ENCODE data around the gene PAFAH1B1.

The PAFAH1B1 gene

DNA sequence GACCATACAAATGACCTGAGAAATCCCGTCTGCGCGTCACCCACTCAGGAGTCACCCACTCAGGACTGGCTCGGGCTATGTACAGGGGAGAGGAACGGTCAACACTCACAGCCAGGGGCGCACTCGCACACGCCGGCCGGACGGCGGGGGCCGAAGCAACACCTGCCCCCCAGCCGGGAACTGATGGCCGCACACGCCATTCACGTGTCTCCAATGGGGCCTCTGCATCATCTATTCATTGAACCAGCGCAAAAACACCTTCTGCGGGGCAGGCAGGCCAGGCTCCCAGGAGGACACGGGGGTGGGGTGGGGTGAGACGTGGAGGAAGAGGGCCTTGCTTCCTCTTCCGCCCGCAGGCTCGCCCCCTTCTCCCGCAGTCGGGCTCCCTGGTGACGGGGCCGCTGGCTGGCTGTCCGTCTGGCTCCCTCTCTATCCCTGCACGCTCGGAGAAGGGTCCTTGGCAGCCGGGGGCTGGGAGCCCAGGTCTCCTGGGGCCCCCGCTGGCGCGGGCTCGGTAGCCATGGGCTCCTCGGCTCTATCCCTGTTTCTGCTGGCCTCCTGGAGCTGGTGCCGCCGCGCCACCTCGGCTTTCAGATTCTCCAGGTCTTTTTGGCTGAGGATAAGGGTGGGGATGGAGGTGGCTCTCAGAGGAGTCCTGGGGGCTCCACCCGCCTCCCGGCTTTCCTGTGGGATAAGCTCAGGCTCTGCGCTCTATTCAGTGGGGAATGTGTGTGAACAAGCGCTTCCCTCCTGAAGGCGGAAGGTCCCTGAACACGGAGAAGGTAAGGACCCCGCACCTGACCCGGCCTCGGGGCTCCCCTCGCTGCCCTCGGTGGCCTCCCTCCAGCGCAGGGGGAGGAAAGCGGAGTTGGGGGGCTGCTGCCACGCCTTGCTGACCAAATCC, 97.0 kb downstream of the PAFAH1B1 start:
- Histone ChIP-seq H3K4me1 (ENCODE audit: control insufficient read depth, insufficient read depth, low read length) (peaks cover 4% of the 10 kb centered on the region; the same call in 1 of the 2 replicates), H3K9me3 (ENCODE audit: control insufficient read depth, insufficient read depth, low read length) (no peaks in the 10 kb centered on the region), H3K9ac (ENCODE audit: low read depth, low read length) (no peak overlapping the region), H3K36me3 (ENCODE audit: control insufficient read depth, insufficient read depth, low read length) (peaks cover 39% of the 10 kb centered on the region), H3K27ac (ENCODE audit: low read depth, low read length) (no peak overlapping the region), H3K27me3 (ENCODE audit: control insufficient read depth, insufficient read depth, low read length) (no peaks in the 10 kb centered on the region), H3K4me3 (ENCODE audit: low read depth, low read length) (no peak overlapping the region)

DNA sequence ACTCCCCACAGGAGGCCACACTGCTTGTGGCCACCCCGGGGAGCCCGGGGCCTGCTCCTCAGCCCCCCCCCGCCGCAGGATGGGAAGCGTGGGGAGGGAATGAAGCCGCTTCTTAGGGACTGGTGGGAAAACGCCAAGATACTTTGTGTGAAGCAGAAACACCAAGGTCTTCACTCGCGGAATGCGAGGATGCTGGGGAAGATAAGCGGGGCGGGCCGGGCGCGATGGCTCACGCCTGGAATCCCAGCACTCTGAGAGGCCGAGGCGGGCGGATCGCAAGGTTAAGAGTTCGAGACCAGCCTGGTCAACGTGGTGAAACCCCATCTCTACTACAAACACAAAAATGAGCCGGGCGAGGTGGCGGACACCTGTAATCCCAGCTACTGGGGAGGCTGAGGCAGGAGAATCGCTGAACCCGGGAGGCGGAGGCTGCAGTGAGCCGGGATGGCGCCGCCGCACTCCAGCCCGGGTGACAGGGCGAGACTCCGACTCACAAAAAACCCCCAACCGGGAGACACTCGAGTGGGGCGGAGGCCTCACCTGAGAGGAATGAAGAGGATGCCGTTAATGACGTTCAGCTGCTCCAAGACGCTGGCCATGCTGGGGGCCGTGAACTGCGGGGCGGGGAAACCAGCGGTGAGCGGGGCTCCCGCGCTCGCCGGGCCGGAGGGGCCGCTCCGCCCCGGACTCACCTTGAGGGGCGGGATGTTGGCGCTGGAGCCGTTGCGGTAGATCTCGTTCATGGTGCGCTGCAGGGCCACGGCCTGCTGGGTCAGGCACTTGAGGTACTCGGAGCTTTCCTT, 97.8 kb downstream of the PAFAH1B1 start:
- H3K36me3 ChIP-seq (ENCODE audit: control insufficient read depth, insufficient read depth, low read length) = peaks cover 47% of the 10 kb centered on the region
- peaks cover 4% of the 10 kb centered on the region; the same call in 1 of the 2 replicates for H3K4me1 ChIP-seq (ENCODE audit: control insufficient read depth, insufficient read depth, low read length)
- no peaks in the 10 kb centered on the region for H3K9me3 ChIP-seq (ENCODE audit: control insufficient read depth, insufficient read depth, low read length)
- H3K27me3 ChIP-seq (ENCODE audit: control insufficient read depth, insufficient read depth, low read length) = no peaks in the 10 kb centered on the region
- no peak overlapping the region for H3K27ac ChIP-seq (ENCODE audit: low read depth, low read length)
- no peak overlapping the region for H3K4me3 ChIP-seq (ENCODE audit: low read depth, low read length)
- no peak overlapping the region for H3K9ac ChIP-seq (ENCODE audit: low read depth, low read length)

DNA sequence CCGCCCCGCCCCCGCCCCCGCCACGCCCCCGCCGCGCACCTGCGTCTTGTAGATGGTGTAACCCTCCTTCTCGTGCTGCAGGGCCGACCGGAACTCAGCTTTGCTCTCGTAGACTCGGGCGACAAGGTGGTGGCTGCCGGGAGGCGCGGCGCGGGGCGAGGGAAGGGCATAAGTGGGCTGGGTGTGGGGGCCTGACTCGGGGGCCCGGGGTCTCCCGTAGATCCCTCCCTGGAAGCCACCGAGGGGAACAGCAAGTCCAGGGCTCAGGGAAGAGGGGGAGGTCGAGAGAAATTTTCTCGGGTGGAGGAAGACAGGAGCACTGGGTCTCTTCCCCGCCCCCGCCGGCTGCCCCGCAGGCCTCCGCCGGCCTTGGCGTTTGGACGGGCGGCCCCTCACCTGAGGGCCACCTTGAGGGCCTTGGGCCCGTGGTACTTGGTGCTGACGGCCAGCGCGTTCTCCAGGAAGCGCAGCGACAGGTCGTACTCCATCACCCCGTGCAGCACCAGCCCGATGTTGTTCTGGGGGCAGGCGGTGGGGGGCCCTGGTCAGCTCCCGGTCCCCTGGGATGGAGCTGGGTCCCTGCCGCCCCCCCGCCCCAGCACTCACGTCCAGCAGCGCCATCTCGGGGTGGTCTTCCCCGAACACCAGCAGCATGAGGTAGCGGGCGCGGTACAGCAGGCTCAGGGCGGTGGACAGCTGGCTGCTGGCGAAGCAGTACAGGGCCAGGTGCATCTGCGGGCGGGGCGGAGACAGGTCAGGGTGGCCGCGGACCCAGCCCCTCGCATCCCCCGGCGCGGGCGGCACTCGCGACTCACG, 98.7 kb downstream of the PAFAH1B1 start:
- Histone ChIP-seq H3K4me1 (ENCODE audit: control insufficient read depth, insufficient read depth, low read length) (peaks cover 4% of the 10 kb centered on the region; the same call in 1 of the 2 replicates), H3K9ac (ENCODE audit: low read depth, low read length) (no peak overlapping the region), H3K9me3 (ENCODE audit: control insufficient read depth, insufficient read depth, low read length) (no peaks in the 10 kb centered on the region), H3K4me3 (ENCODE audit: low read depth, low read length) (no peak overlapping the region), H3K27ac (ENCODE audit: low read depth, low read length) (no peak overlapping the region), H3K36me3 (ENCODE audit: control insufficient read depth, insufficient read depth, low read length) (peaks cover 55% of the 10 kb centered on the region), H3K27me3 (ENCODE audit: control insufficient read depth, insufficient read depth, low read length) (no peaks in the 10 kb centered on the region)

DNA sequence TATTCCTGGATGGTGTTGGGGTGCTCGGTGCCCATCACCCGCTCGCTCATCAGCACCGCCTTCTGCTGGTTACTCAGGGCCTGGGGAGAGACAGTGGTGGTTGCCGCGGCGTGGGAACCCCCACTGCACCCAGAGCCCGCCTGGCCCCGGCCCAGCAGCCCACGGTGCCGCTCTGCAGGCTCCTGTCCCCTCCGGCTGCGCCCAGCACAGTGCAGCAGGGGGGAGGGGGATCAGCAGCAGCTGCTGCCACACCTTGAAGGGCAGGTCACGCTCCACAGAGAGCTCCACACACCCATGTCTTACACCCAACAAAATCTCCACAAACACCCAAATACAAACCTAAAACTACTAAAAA, 99.3 kb downstream of the PAFAH1B1 start:
- Histone ChIP-seq H3K9me3 (ENCODE audit: control insufficient read depth, insufficient read depth, low read length) (no peaks in the 10 kb centered on the region), H3K9ac (ENCODE audit: low read depth, low read length) (no peak overlapping the region), H3K27ac (ENCODE audit: low read depth, low read length) (no peak overlapping the region), H3K4me1 (ENCODE audit: control insufficient read depth, insufficient read depth, low read length) (peaks cover 4% of the 10 kb centered on the region; the same call in 1 of the 2 replicates), H3K27me3 (ENCODE audit: control insufficient read depth, insufficient read depth, low read length) (no peaks in the 10 kb centered on the region), H3K4me3 (ENCODE audit: low read depth, low read length) (no peak overlapping the region), H3K36me3 (ENCODE audit: control insufficient read depth, insufficient read depth, low read length) (peaks cover 60% of the 10 kb centered on the region)

DNA sequence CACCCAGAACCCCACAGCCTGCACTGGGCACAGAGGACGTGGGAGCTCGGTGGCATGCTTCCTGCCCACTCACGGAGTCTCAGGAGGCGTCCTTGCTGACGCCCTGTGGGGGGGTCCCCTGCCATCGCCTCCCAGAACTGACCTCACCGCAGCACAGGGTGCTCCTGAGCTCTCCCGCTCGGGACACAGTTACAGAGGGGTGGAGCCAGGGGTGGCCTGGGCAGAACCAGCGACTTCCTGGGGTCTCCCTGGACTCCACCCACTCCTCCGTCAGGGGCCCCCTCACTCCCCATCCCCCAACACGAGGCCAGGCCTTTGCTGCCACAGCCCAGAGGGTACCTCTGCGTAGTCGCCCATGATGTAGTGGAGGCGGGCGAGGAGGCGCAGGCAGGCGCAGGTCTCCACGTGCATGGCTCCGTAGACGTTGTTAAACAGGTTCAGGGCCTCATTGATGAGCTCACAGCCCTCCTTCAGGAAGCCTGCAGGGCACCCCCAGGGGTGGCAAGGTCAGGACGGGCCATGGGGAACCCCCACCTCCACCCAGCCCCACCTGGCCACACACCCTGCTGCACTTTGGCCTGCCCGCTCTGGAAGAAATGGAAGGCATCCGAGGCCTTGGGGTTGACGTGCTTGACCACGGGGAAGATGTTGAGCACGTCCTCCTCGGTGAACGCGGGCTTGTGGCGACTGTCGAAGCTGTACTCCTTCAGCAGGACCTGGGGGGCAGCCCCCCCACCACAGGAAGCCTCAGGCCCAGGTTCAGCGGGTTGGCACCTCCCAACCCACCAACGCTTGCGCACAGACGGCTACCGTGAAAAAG, 100.3 kb downstream of the PAFAH1B1 start:
- Histone ChIP-seq H3K4me3 (ENCODE audit: low read depth, low read length) (no peak overlapping the region), H3K9me3 (ENCODE audit: control insufficient read depth, insufficient read depth, low read length) (no peaks in the 10 kb centered on the region), H3K27me3 (ENCODE audit: control insufficient read depth, insufficient read depth, low read length) (no peaks in the 10 kb centered on the region), H3K27ac (ENCODE audit: low read depth, low read length) (no peak overlapping the region), H3K9ac (ENCODE audit: low read depth, low read length) (no peak overlapping the region), H3K4me1 (ENCODE audit: control insufficient read depth, insufficient read depth, low read length) (peaks cover 4% of the 10 kb centered on the region; the same call in 1 of the 2 replicates), H3K36me3 (ENCODE audit: control insufficient read depth, insufficient read depth, low read length) (peaks cover 66% of the 10 kb centered on the region)

DNA sequence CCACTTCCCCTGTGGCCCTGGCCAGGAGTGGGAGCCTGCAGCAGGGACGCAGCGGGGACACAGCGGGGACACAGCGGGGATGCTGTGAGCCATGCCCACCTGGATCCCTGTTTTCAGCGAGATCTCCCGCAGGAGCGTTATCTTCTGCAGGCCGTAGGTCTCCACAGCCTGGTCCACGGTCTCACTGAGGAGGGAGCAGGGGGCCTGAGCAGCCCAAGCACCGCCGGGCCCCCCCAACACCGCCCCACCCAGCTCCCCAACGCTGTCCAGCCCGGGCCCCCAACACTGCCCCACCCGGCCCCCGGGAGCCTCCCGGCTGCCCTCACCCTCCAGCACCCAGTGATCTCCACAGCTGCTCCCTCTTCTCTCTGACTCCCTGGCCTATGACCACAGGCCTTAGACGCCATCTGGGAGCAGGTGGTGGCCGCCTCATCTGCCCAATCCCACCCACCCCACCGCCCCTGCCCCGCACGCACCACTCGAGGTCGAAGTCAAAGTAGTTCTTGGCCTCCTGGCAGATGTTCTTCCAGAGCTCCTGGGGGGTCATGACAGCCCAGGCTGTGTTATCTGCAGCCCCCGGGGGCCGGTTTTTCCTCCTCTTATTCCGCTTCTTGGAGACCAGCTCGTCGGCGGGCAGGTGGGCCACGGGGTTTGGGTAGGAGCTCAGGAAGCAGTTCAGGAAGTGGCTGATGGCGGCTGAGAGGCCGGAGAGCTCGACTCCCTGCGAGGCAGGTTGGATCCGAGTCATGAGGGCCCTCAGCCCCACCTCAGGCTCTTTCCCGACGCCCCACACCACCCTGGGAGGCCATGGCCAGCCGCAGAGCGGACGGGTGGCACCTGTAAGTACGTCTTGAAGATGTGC, 101.2 kb downstream of the PAFAH1B1 start:
- Histone ChIP-seq H3K4me1 (ENCODE audit: control insufficient read depth, insufficient read depth, low read length) (peaks cover under 1% of the 10 kb centered on the region; the same call in 1 of the 2 replicates), H3K27me3 (ENCODE audit: control insufficient read depth, insufficient read depth, low read length) (no peaks in the 10 kb centered on the region), H3K36me3 (ENCODE audit: control insufficient read depth, insufficient read depth, low read length) (peaks cover 73% of the 10 kb centered on the region), H3K27ac (ENCODE audit: low read depth, low read length) (no peak overlapping the region), H3K4me3 (ENCODE audit: low read depth, low read length) (no peak overlapping the region), H3K9ac (ENCODE audit: low read depth, low read length) (no peak overlapping the region), H3K9me3 (ENCODE audit: control insufficient read depth, insufficient read depth, low read length) (no peaks in the 10 kb centered on the region)

DNA sequence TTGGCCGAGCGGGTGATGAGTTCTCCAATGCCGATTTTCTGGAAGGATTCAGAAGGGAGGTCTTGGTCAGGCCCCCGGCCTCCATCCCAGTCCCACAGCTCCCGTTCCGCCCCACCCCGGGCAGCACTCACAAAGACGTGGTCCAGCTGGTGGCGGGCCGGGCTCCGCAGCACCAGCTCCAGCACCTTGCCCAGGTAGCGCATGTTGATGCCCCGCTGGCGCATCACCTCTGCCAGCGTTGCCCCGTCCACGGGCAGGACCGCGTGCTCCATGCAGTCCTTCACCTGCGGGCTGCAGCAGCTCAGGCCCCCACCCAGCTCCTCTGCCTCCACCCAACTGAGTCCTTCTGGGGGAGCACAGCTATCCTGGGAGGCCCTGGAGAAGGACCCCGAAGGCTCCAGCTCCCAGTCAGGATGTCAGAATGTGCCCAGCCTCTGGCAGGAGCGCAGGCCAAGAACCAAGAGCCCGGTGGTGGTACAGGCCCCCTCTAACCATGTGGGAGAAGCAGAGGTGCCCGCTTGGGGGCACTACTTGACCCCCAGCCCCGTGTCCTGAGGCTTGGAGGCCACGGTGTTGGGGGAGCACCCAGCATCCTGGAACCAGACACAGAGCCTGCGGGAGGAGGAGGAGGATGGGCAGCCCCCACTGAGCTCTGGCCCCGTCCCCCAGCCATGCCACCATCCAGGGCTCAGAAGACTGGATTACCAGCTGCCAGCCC, 101.9 kb downstream of the PAFAH1B1 start:
- H3K27me3 ChIP-seq (ENCODE audit: control insufficient read depth, insufficient read depth, low read length) = no peaks in the 10 kb centered on the region
- H3K36me3 ChIP-seq (ENCODE audit: control insufficient read depth, insufficient read depth, low read length) = peaks cover 77% of the 10 kb centered on the region
- H3K27ac ChIP-seq (ENCODE audit: low read depth, low read length) = no peak overlapping the region
- no peak overlapping the region for H3K9ac ChIP-seq (ENCODE audit: low read depth, low read length)
- H3K4me1 ChIP-seq (ENCODE audit: control insufficient read depth, insufficient read depth, low read length) = no peaks in the 10 kb centered on the region
- no peak overlapping the region for H3K4me3 ChIP-seq (ENCODE audit: low read depth, low read length)
- no peaks in the 10 kb centered on the region for H3K9me3 ChIP-seq (ENCODE audit: control insufficient read depth, insufficient read depth, low read length)

DNA sequence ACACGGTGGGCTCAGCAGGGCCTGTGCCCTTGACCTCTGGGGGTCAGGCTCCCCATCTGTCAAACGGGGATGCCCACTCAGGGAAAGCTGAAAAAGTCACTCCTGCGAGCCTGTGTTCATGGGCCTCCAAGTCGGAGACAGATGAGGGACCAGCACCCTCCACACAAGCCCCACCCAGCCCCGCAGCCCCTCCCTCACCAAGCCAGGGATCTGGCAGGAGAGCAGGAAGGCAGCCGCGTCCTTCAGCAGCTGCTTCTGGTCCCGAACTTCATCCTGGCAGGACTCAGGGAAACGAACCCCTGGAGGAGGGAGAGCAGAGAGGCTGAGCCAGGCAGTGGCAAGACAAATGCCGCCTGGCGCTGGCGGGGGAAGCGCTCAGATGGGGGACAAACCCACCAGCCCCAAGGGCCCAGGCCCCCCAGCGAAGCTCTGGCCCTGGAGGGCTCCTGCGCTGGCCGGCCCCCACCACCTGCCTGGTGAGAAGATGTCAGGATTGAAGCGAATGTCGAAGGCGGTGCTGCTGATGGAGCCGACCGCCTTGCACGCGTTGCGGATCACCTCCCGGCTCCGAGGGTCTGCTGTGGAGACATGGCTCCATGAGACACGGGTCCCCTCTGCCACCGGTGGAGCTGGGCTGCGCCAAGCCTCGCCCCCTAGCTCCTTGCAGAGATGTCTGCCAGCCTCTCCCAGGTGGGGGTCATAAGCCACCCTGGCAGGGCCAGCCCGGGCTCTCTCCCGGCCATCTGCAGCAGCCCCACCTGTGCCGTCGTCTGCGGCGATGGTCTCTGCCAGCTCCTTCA, 102.7 kb downstream of the PAFAH1B1 start:
- no peak overlapping the region for H3K9ac ChIP-seq (ENCODE audit: low read depth, low read length)
- H3K36me3 ChIP-seq (ENCODE audit: control insufficient read depth, insufficient read depth, low read length) = peaks cover 79% of the 10 kb centered on the region
- no peaks in the 10 kb centered on the region for H3K4me1 ChIP-seq (ENCODE audit: control insufficient read depth, insufficient read depth, low read length)
- H3K4me3 ChIP-seq (ENCODE audit: low read depth, low read length) = no peak overlapping the region
- no peaks in the 10 kb centered on the region for H3K9me3 ChIP-seq (ENCODE audit: control insufficient read depth, insufficient read depth, low read length)
- H3K27ac ChIP-seq (ENCODE audit: low read depth, low read length) = no peak overlapping the region
- H3K27me3 ChIP-seq (ENCODE audit: control insufficient read depth, insufficient read depth, low read length) = no peaks in the 10 kb centered on the region
